ENCODE measurements around the gene SPRYD3.

The SPRYD3 gene

GRCh38 chr12:53077030-53077429, 2.2 kb downstream of the SPRYD3 start:
- DNase-seq = no peak

GRCh38 chr12:53076461-53076860, 2.7 kb downstream of the SPRYD3 start:
- no peak for DNase-seq

GRCh38 chr12:53074999-53075370, 4.2 kb downstream of the SPRYD3 start:
- no peak for DNase-seq

GRCh38 chr12:53074283-53074998, 4.7 kb downstream of the SPRYD3 start:
- DNase-seq = no peak

GRCh38 chr12:53073881-53074280, 5.3 kb downstream of the SPRYD3 start:
- DNase-seq = no peak

GRCh38 chr12:53071591-53072551, 7.3 kb downstream of the SPRYD3 start:
- DNase-seq = no peak

GRCh38 chr12:53070877-53071492, 8.2 kb downstream of the SPRYD3 start:
- DNase-seq = no peak

GRCh38 chr12:53069621-53070410, 9.4 kb downstream of the SPRYD3 start:
- no peak for DNase-seq

GRCh38 chr12:53068811-53069585, 10.2 kb downstream of the SPRYD3 start:
- DNase-seq = no peak

GRCh38 chr12:53067993-53068770, 11.0 kb downstream of the SPRYD3 start:
- DNase-seq = no peak

- no peak for DNase-seq
These were observed 11.9 kb downstream of the SPRYD3 start for GRCh38 chr12:53067074-53067992.

- DNase-seq = peak; percentile 55
These were observed 12.9 kb downstream of the SPRYD3 start for GRCh38 chr12:53065975-53066931.

GRCh38 chr12:53065470-53065869, 13.7 kb downstream of the SPRYD3 start:
- DNase-seq = no peak

GRCh38 chr12:53064613-53065436, 14.4 kb downstream of the SPRYD3 start:
- no peak for DNase-seq

- DNase-seq = no peak
These were observed 15.2 kb downstream of the SPRYD3 start for GRCh38 chr12:53063708-53064612.

GRCh38 chr12:53062977-53063707, 16.0 kb downstream of the SPRYD3 start:
- no peak for DNase-seq

Data from central memory CD4-positive, alpha-beta T cell (primary cell).